Mesendoderm (in vitro differentiated cells): ENCODE data around the gene SRSF1.

Source experiments
- DNase-seq: peaks from one replicate; pipeline ENCODE4 v3.0.0; 2013
- H2AK5ac ChIP-seq: 2 replicates; pipeline ENCODE4 v1.6.1; 2013; ENCODE audit warnings: low read length, inconsistent platforms
- H2BK120ac ChIP-seq: 2 replicates; pipeline ENCODE4 v1.6.1; 2013; ENCODE audit warnings: low read depth, mild to moderate bottlenecking, low read length, moderate library complexity, mixed read lengths
- H2BK15ac ChIP-seq: replicated peaks from 2 replicates; pipeline ENCODE4 v1.6.1; 2013; ENCODE audit warnings: low read depth, mild to moderate bottlenecking, moderate library complexity
- H2BK5ac ChIP-seq: 2 replicates; pipeline ENCODE4 v1.6.1; 2013; ENCODE audit warnings: low read length, inconsistent platforms
- H3K18ac ChIP-seq: 2 replicates; pipeline ENCODE4 v1.6.1; 2013; ENCODE audit warnings: mild to moderate bottlenecking, low read length, mixed read lengths
- H3K23ac ChIP-seq: one replicate; pipeline ENCODE4 v1.6.1; 2013; ENCODE audit warnings: low read length
- H3K27ac ChIP-seq: 2 replicates; pipeline ENCODE4 v1.5.1; 2013; ENCODE audit warnings: low read depth, mild to moderate bottlenecking, inconsistent platforms, low read length, moderate library complexity
- H3K27me3 ChIP-seq: 2 replicates; pipeline ENCODE4 v1.6.1; 2013; ENCODE audit warnings: low read length, control low read depth, mild to moderate bottlenecking, inconsistent platforms; ENCODE audit not compliant: insufficient read depth, poor library complexity
- H3K36me3 ChIP-seq: 2 replicates; pipeline ENCODE4 v1.6.1; 2013; ENCODE audit warnings: low read length, inconsistent platforms; ENCODE audit not compliant: control insufficient read depth, insufficient read depth
- H3K4ac ChIP-seq: one replicate; pipeline ENCODE4 v1.6.1; 2013; ENCODE audit warnings: low read depth, mild to moderate bottlenecking, low read length, moderate library complexity
- H3K4me1 ChIP-seq: 2 replicates; pipeline ENCODE4 v1.6.1; 2013; ENCODE audit warnings: low read depth, low read length, inconsistent platforms; ENCODE audit not compliant: control insufficient read depth
- H3K4me2 ChIP-seq: 2 replicates; pipeline ENCODE4 v1.6.1; 2013; ENCODE audit warnings: low read length
- H3K4me3 ChIP-seq: 2 replicates; pipeline ENCODE4 v1.5.1; 2013; ENCODE audit warnings: mild to moderate bottlenecking, low read length
- H3K56ac ChIP-seq: one replicate; pipeline ENCODE4 v1.6.1; 2013; ENCODE audit warnings: low read length
- H3K79me1 ChIP-seq: 2 replicates; pipeline ENCODE4 v1.6.1; 2013; ENCODE audit warnings: low read length, inconsistent platforms
- H3K79me2 ChIP-seq: 2 replicates; pipeline ENCODE4 v1.6.1; 2013; ENCODE audit warnings: mild to moderate bottlenecking, low read length; ENCODE audit not compliant: control insufficient read depth, insufficient read depth
- H3K9ac ChIP-seq: 2 replicates; pipeline ENCODE4 v1.6.1; 2013; ENCODE audit warnings: low read length, inconsistent platforms
- H4K5ac ChIP-seq: one replicate; pipeline ENCODE4 v1.6.1; 2013; ENCODE audit warnings: low read length
- H4K8ac ChIP-seq: one replicate; pipeline ENCODE4 v1.6.1; 2013; ENCODE audit warnings: low read depth, mild to moderate bottlenecking, control low read depth, low read length, moderate library complexity
- WGBS: extraction: QIAGEN DNeasy Blood & Tissue Kit; methylation state at CpG from one replicate; pipeline ENCODE4 v1.1.7; 2013; ENCODE audit warnings: low lambda C conversion rate, missing lambda C conversion rate; ENCODE audit not compliant: insufficient coverage; ENCODE audit errors: extremely low coverage; 5-methylcytosine and 5-hydroxymethylcytosine counted together

SRSF1 gene

DNA sequence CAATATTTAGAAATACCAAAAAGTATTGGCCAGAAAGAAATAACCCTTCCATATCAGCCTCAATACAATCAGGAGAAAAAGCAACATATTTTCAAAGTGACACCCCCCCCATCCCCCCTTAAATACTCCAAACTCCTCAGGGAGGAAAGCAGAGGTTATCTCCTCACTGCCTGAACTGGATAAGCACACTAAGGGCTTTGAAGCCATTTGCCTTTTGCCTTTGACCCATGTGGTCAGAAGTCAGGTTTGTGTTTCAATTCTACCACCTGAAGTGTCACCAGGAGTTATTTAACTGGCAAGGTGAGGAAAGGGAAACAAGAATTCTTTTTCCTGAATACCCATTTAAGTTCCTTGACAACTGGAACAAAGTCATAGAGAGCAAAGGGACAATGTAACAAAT, 15.5 kb downstream of the SRSF1 start:
- Histone ChIP-seq H3K4ac (no peak overlapping the region), H2BK120ac (no peak overlapping the region), H4K8ac (no peak overlapping the region), H3K79me2 (peaks cover 7% of the 10 kb centered on the region), H3K9ac (no peak overlapping the region), H3K79me1 (no peaks in the 10 kb centered on the region), H3K4me3 (no peak overlapping the region), H4K5ac (no peak overlapping the region), H3K18ac (no peak overlapping the region), H3K23ac (no peak overlapping the region), H3K27ac (no peak overlapping the region), H3K27me3 (no peaks in the 10 kb centered on the region), H3K56ac (peak overlapping the region; percentile 26), H3K4me1 (peaks cover 2% of the 10 kb centered on the region), H2AK5ac (no peak overlapping the region), H3K36me3 (no peaks in the 10 kb centered on the region), H3K4me2 (no peak overlapping the region), H2BK15ac (no peak overlapping the region), H2BK5ac (no peak overlapping the region)
- DNase-seq, result no peak

DNA sequence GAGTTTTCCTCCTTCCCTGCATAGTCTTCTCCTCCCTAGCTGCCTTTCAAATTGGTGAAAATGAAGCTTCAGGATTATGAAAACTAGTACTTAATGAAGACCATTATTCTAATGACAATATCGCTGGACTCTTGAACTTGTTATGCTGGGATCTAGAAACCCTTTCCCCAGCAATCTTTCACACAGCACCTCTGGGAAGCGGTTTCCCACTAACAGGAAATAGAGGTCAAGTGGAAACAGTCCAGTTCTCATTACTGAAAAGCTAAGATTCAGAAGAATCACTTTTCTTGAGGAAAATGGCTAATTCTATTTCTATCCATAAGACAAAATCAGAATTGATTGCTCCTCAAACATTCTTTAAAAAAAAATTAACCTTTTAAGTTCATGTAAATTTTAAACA, 17.0 kb downstream of the SRSF1 start:
- Histone ChIP-seq H4K8ac (no peak overlapping the region), H3K23ac (no peak overlapping the region), H3K27ac (no peak overlapping the region), H3K4me3 (no peak overlapping the region), H2BK120ac (no peak overlapping the region), H3K56ac (no peak overlapping the region), H3K4me2 (no peak overlapping the region), H3K27me3 (no peaks in the 10 kb centered on the region), H3K79me2 (peaks cover 14% of the 10 kb centered on the region), H3K4ac (no peak overlapping the region), H3K9ac (no peak overlapping the region), H3K4me1 (peaks cover 2% of the 10 kb centered on the region), H2BK5ac (no peak overlapping the region), H3K79me1 (no peaks in the 10 kb centered on the region), H3K18ac (no peak overlapping the region), H4K5ac (no peak overlapping the region), H3K36me3 (no peaks in the 10 kb centered on the region), H2BK15ac (no peak overlapping the region), H2AK5ac (no peak overlapping the region)
- DNase-seq, result no peak
- no CpG with 5 or more reads among the region's 2 CpGs for WGBS

DNA sequence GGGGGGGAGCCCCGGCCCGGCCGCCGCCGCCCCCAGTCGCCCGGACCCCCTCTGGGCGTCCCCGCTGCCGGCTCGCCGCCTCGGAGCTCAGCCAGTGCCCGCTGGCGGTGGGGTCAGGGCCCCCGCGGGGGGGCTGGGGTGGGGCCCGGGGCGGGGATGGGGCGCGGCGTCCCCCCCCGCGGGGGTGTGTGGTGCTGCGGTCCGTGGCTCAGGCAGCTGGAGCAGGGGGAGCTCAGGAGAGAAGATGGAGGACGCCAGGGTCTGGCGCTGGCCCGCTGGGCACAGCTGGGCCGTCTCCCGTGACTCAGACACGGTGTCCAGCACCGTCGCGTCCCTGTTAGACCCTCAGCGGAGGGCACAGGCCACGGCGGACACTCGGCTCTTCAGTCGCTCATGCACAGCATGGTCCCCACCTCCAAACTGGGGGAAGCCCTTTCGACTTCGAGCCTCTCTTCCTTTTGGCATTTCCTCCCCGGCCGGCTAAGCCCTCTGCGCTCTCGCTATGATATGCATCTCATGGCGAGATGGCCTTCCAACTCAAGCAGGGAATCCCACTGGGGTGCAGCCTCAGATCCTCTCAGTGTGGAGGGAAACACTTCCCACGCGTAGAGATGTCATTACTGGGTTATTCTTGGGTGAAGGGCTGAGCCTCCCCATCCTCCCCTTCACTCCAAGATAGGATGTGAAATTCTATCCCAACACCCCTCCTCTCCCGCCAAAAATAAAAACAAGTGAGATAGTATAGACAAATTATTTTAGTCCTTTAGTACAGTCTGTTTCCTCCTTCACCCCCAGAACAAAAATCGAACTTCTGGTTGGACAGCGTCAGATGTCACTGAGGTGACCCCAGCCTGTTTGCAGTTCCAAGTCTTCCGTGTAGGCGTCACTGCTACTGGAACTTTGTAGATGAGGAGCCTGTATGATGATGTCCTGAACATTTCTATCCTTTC, 18.5 kb downstream of the SRSF1 start:
- peak overlapping the region; percentile 87 for H4K8ac ChIP-seq
- H4K5ac ChIP-seq, result no peak overlapping the region
- no CpG with 5 or more reads among the region's 54 CpGs for WGBS
- peak overlapping the region; percentile 93 for H3K56ac ChIP-seq
- H2BK15ac ChIP-seq, result no peak overlapping the region
- peak overlapping the region; percentile 61 for H2BK5ac ChIP-seq
- H3K4me1 ChIP-seq, result peaks cover 2% of the 10 kb centered on the region
- H3K79me2 ChIP-seq, result peaks cover 28% of the 10 kb centered on the region
- H3K4ac ChIP-seq, result peak overlapping the region; percentile 59
- peak; percentile 77 for DNase-seq
- H2AK5ac ChIP-seq, result no peak overlapping the region
- H3K9ac ChIP-seq, result peak overlapping the region; percentile 86
- no peaks in the 10 kb centered on the region for H3K36me3 ChIP-seq
- H2BK120ac ChIP-seq, result peak overlapping the region; percentile 48
- H3K4me2 ChIP-seq, result peak overlapping the region; percentile 66
- H3K18ac ChIP-seq, result peak overlapping the region; percentile 89
- H3K23ac ChIP-seq, result peak overlapping the region; percentile 29
- peaks cover 5% of the 10 kb centered on the region for H3K79me1 ChIP-seq
- H3K27ac ChIP-seq, result peak overlapping the region; percentile 76
- peak overlapping the region; percentile 23 for H3K4me3 ChIP-seq
- no peaks in the 10 kb centered on the region for H3K27me3 ChIP-seq

DNA sequence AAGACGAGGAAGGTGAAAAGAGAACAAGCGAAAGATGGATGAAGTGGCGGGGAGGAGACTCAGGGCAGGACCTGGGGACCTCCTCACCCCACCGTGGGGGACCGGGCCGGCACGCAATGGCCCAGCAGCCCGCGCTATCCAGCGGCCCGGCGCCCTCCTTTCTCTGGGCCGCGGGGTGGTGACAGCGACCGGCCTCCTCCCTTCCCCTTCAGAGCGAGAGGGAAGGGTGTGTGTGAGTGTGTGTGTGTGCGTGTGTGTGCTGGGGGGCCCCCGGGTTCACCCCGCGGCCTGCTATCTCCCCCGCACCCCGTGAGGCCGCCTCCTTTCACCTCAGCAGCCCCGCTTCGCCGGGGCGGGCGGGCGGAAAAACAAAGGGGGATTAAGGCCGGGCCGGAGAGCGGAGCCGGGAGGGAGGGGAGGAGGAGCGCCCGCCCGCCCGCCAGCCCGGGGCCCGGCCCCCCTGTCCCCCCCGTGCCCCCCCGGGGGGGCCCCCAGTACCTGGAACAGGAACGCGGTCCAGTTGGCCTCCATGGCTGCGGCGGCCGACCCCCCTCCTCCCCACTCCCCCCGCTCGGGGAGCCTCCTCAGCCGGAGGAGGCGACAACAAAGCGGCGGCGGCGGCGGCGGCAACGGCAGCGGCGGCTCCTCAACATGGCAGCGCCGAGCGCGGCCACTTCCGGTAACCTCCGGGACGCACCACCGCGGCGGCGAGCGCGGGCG, 19.3 kb downstream of the SRSF1 start, which contains the start of gene VEZF1:
VEZF1 (minus strand) TSS at position 674 of the 720 bp plus-strand sequence; CDS start at position 531, 143 bp downstream.
- Histone ChIP-seq H3K4me1 (peaks cover 2% of the 10 kb centered on the region), H2AK5ac (no peak within 1 kb of the TSS), H2BK5ac (peak within 1 kb of the TSS; percentile 61), H4K5ac (no peak within 1 kb of the TSS), H3K36me3 (no peaks in the 10 kb centered on the region), H3K9ac (peak within 1 kb of the TSS; percentile 86), H3K23ac (peak within 1 kb of the TSS; percentile 29), H3K79me1 (peaks cover 6% of the 10 kb centered on the region), H3K79me2 (peaks cover 36% of the 10 kb centered on the region), H3K4me3 (peak within 1 kb of the TSS; percentile 88), H3K18ac (peak within 1 kb of the TSS; percentile 89), H2BK120ac (peak within 1 kb of the TSS; percentile 48), H2BK15ac (no peak within 1 kb of the TSS), H3K4me2 (peak within 1 kb of the TSS; percentile 66), H3K27ac (peak within 1 kb of the TSS; percentile 76), H3K4ac (peak within 1 kb of the TSS; percentile 95), H3K56ac (peak within 1 kb of the TSS; percentile 93), H4K8ac (peak within 1 kb of the TSS; percentile 87), H3K27me3 (no peaks in the 10 kb centered on the region)
- DNase-seq, result peak; percentile 76
- WGBS, result no CpG with 5 or more reads among the region's 74 CpGs

GRCh38 chr17:57986841-57987580, 20.0 kb downstream of the SRSF1 start:
- H3K4ac ChIP-seq, result peak overlapping the region; percentile 75
- peaks cover 42% of the 10 kb centered on the region for H3K79me2 ChIP-seq
- peak overlapping the region; percentile 89 for H3K18ac ChIP-seq
- peak; percentile 84 for DNase-seq
- H2BK120ac ChIP-seq, result no peak overlapping the region
- no peak overlapping the region for H2AK5ac ChIP-seq
- no CpG with 5 or more reads among the region's 38 CpGs for WGBS
- H3K79me1 ChIP-seq, result peaks cover 11% of the 10 kb centered on the region
- peaks cover 2% of the 10 kb centered on the region for H3K4me1 ChIP-seq
- peak overlapping the region; percentile 88 for H3K4me3 ChIP-seq
- H4K5ac ChIP-seq, result no peak overlapping the region
- peak overlapping the region; percentile 76 for H3K27ac ChIP-seq
- H3K23ac ChIP-seq, result peak overlapping the region; percentile 29
- H3K9ac ChIP-seq, result peak overlapping the region; percentile 78
- peak overlapping the region; percentile 54 for H3K4me2 ChIP-seq
- no peaks in the 10 kb centered on the region for H3K27me3 ChIP-seq
- H4K8ac ChIP-seq, result no peak overlapping the region
- peaks cover 2% of the 10 kb centered on the region for H3K36me3 ChIP-seq
- H2BK5ac ChIP-seq, result no peak overlapping the region
- peak overlapping the region; percentile 93 for H3K56ac ChIP-seq
- no peak overlapping the region for H2BK15ac ChIP-seq
